ENCODE data around the gene RAB31.

RAB31 gene

GRCh38 chr18:9708057-9708433 is at the start of gene RAB31:
Gene RAB31 (plus strand): TSS chr18:9708301. CDS start chr18:9708406, 105 bp downstream.
- TF ChIP-seq POLR2AphosphoS5 (IDR thresholded peaks at IDR 0.05; ENCODE audit: borderline replicate concordance, low read depth, low read length) = no peak
- no peak for TF ChIP-seq FOXP2 (optimal IDR thresholded peaks at IDR 0.05; ENCODE audit: control extremely low read depth, extremely low read length, insufficient read depth)
- no peak for TF ChIP-seq EZH2 (IDR thresholded peaks at IDR 0.05)
- H3K36me3 ChIP-seq (ENCODE audit: insufficient read depth, low read length) = no peaks in the 10 kb centered on the region
- peak within 1 kb of the TSS; percentile 78 for H3K4me3 ChIP-seq
- H3K9ac ChIP-seq (ENCODE audit: insufficient read length) = peak within 1 kb of the TSS; percentile 43
- H3K27ac ChIP-seq = no peak within 1 kb of the TSS
- H3K9me3 ChIP-seq (ENCODE audit: low read depth, low read length) = no peaks in the 10 kb centered on the region
- DNase-seq (ENCODE audit: low read depth, low spot score) = no peak

GRCh38 chr18:9659499-9660375 is 48.4 kb upstream of the RAB31 start:
- H3K36me3 ChIP-seq (ENCODE audit: insufficient read depth, low read length) = no peaks in the 10 kb centered on the region
- H3K4me3 ChIP-seq = no peak overlapping the region
- no peaks in the 10 kb centered on the region for H3K9me3 ChIP-seq (ENCODE audit: low read depth, low read length)
- TF ChIP-seq EZH2 (IDR thresholded peaks at IDR 0.05) = no peak
- TF ChIP-seq POLR2AphosphoS5 (IDR thresholded peaks at IDR 0.05; ENCODE audit: borderline replicate concordance, low read depth, low read length) = no peak
- H3K27ac ChIP-seq = no peak overlapping the region
- H3K9ac ChIP-seq (ENCODE audit: insufficient read length) = no peak overlapping the region
- DNase-seq (ENCODE audit: low read depth, low spot score) = no peak

DNA sequence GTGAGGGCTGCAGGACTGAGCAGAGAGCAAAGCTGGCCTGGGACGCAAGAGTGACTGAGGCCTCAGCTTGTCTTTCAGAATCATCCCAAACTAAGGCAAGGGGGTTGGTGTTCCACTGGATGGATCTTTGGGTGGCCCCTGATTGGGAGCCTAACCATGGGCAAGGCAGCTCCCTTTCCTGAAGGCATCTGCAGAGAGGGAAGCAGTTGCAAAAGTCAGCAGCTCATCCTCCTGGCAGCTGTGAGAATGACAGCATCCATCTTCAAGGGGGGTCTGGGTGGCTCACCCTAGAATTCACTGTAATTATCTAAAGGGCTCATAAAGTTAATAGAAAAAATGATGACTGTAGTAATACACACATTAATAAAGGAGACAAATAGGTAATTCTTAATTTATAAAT is 46.5 kb upstream of the RAB31 start:
- TF ChIP-seq FOXP2 (optimal IDR thresholded peaks at IDR 0.05; ENCODE audit: control extremely low read depth, extremely low read length, insufficient read depth) (no peak), EZH2 (IDR thresholded peaks at IDR 0.05) (no peak), POLR2AphosphoS5 (IDR thresholded peaks at IDR 0.05; ENCODE audit: borderline replicate concordance, low read depth, low read length) (no peak)
- DNase-seq (ENCODE audit: low read depth, low spot score) = no peak
- no peak overlapping the region for H3K27ac ChIP-seq
- no peaks in the 10 kb centered on the region for H3K36me3 ChIP-seq (ENCODE audit: insufficient read depth, low read length)
- H3K9ac ChIP-seq (ENCODE audit: insufficient read length) = no peak overlapping the region
- H3K9me3 ChIP-seq (ENCODE audit: low read depth, low read length) = no peaks in the 10 kb centered on the region
- H3K4me3 ChIP-seq = no peak overlapping the region

DNA sequence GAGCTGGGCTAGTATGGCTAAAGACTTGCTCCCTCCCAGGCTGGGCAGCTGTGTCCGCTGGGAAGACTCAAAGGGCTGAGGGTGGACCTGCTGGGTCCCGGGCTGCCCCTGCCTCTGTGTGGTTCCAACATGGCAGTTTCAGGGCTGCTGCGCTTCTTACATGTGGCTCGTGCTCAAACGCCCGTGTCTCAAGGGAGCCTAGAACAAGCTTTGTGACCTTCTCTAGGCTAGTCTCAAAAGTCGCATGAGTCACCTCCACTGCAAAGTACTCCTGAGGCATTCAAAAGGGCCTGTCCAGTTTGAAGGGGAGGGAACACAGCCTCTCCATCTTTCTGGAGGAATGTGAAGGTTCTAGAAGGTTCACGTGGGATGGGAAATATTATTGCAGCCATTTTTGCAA is 44.7 kb upstream of the RAB31 start:
- DNase-seq (ENCODE audit: low read depth, low spot score) = no peak
- Histone ChIP-seq H3K27ac (no peak overlapping the region), H3K9me3 (ENCODE audit: low read depth, low read length) (no peaks in the 10 kb centered on the region), H3K4me3 (no peak overlapping the region), H3K36me3 (ENCODE audit: insufficient read depth, low read length) (no peaks in the 10 kb centered on the region), H3K9ac (ENCODE audit: insufficient read length) (no peak overlapping the region)
- TF ChIP-seq EZH2 (IDR thresholded peaks at IDR 0.05) = no peak
- no peak for TF ChIP-seq FOXP2 (optimal IDR thresholded peaks at IDR 0.05; ENCODE audit: control extremely low read depth, extremely low read length, insufficient read depth)
- TF ChIP-seq POLR2AphosphoS5 (IDR thresholded peaks at IDR 0.05; ENCODE audit: borderline replicate concordance, low read depth, low read length) = no peak

GRCh38 chr18:9665314-9665713 is 42.8 kb upstream of the RAB31 start:
- Histone ChIP-seq H3K27ac (no peak overlapping the region), H3K9me3 (ENCODE audit: low read depth, low read length) (no peaks in the 10 kb centered on the region), H3K36me3 (ENCODE audit: insufficient read depth, low read length) (no peaks in the 10 kb centered on the region), H3K4me3 (no peak overlapping the region), H3K9ac (ENCODE audit: insufficient read length) (no peak overlapping the region)
- TF ChIP-seq EZH2 (IDR thresholded peaks at IDR 0.05) (no peak), POLR2AphosphoS5 (IDR thresholded peaks at IDR 0.05; ENCODE audit: borderline replicate concordance, low read depth, low read length) (no peak), FOXP2 (optimal IDR thresholded peaks at IDR 0.05; ENCODE audit: control extremely low read depth, extremely low read length, insufficient read depth) (no peak)
- no peak for DNase-seq (ENCODE audit: low read depth, low spot score)

DNA sequence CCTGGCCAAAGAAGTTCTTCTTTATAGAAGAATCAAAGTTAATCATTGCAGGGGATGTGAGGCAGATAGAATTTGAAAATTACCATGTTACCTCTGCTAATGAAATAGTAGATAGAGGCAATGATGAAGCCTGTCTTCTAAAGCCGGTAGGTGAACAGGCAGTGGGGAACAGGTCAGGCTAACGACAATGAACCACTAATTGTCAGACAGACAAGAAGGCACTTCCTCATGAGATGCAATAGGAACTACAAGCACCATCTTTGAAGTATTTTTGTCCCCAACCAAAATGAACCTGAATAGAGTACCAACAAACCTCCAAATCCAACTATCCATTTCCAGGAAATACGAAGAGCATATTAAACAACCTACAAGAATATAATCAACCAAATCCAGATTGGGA is 41.6 kb upstream of the RAB31 start:
- TF ChIP-seq FOXP2 (optimal IDR thresholded peaks at IDR 0.05; ENCODE audit: control extremely low read depth, extremely low read length, insufficient read depth) = no peak
- no peak for TF ChIP-seq POLR2AphosphoS5 (IDR thresholded peaks at IDR 0.05; ENCODE audit: borderline replicate concordance, low read depth, low read length)
- TF ChIP-seq EZH2 (IDR thresholded peaks at IDR 0.05) = no peak
- no peak overlapping the region for H3K9ac ChIP-seq (ENCODE audit: insufficient read length)

DNA sequence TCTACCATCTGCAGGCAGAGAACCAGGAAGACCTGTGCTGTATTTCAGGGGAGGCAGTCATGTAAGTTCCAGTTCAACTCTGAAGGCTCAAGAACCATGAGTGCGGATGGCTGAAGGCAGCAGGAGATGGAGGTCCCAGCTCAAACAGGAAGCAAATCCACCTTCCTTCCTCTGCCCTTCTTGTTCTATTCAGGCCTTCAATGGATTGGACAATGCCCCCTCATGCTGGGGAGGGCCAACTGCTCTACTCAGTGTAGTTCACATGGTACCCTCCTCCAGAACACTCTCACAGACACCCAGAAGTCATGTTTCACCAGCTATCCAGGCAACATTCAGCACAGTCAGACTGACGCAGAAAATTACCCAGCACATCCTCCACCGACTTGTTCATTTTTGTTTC is 39.1 kb upstream of the RAB31 start:
- H3K4me3 ChIP-seq = no peak overlapping the region
- no peak overlapping the region for H3K9ac ChIP-seq (ENCODE audit: insufficient read length)
- H3K36me3 ChIP-seq (ENCODE audit: insufficient read depth, low read length) = no peaks in the 10 kb centered on the region
- H3K9me3 ChIP-seq (ENCODE audit: low read depth, low read length) = no peaks in the 10 kb centered on the region
- no peak for DNase-seq (ENCODE audit: low read depth, low spot score)
- no peak overlapping the region for H3K27ac ChIP-seq
- TF ChIP-seq FOXP2 (optimal IDR thresholded peaks at IDR 0.05; ENCODE audit: control extremely low read depth, extremely low read length, insufficient read depth) (no peak), EZH2 (IDR thresholded peaks at IDR 0.05) (no peak), POLR2AphosphoS5 (IDR thresholded peaks at IDR 0.05; ENCODE audit: borderline replicate concordance, low read depth, low read length) (no peak)

More for the DNA sequence above, 41.6 kb upstream of the RAB31 start:
- H3K4me3 ChIP-seq = no peak overlapping the region
- DNase-seq (ENCODE audit: low read depth, low spot score) = no peak
- no peaks in the 10 kb centered on the region for H3K9me3 ChIP-seq (ENCODE audit: low read depth, low read length)
- no peaks in the 10 kb centered on the region for H3K36me3 ChIP-seq (ENCODE audit: insufficient read depth, low read length)
- no peak overlapping the region for H3K27ac ChIP-seq

- H3K4me3 ChIP-seq = no peak overlapping the region
- 0 out of 2 replicates have a peak, but pooled peaks cover 5% of the 10 kb centered on the region for H3K9me3 ChIP-seq (ENCODE audit: low read depth, low read length)
- no peak for TF ChIP-seq EZH2 (IDR thresholded peaks at IDR 0.05)
- no peak for TF ChIP-seq POLR2AphosphoS5 (IDR thresholded peaks at IDR 0.05; ENCODE audit: borderline replicate concordance, low read depth, low read length)
- no peak for TF ChIP-seq FOXP2 (optimal IDR thresholded peaks at IDR 0.05; ENCODE audit: control extremely low read depth, extremely low read length, insufficient read depth)
- no peaks in the 10 kb centered on the region for H3K36me3 ChIP-seq (ENCODE audit: insufficient read depth, low read length)
- H3K9ac ChIP-seq (ENCODE audit: insufficient read length) = no peak overlapping the region
- no peak overlapping the region for H3K27ac ChIP-seq
- no peak for DNase-seq (ENCODE audit: low read depth, low spot score)
These were observed 36.9 kb upstream of the RAB31 start for GRCh38 chr18:9671214-9671613.
